Measurements from ENCODE around the gene SFXN2.

SFXN2 gene

DNA sequence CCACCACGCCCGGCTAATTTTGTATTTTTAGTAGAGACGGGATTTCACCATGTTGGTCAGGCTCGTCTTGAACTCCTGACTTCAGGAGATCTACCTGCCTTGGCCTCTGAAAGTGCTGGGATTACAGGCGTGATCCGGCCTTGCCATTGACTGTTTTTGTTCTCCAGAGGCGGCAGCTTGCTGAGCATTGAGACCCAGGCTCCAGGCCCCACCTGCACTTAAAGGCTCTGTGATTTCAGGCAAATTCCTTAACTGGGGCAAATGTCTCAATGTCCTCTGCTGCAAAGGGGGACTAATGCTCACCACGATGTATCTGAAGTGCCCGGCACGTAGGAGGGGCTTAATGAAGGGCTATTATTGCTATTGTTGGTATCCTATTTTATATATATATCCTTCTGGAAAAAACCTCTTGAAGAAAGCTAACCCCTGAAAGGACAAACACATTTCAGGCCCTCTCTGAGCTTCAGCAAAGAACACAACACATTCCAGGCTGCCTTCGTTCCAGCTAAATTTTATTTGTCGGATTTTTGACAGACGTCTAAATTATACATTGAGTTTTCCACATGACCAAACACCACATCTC is 41.1 kb upstream of the SFXN2 start:
- TF ChIP-seq, protein P1, sequence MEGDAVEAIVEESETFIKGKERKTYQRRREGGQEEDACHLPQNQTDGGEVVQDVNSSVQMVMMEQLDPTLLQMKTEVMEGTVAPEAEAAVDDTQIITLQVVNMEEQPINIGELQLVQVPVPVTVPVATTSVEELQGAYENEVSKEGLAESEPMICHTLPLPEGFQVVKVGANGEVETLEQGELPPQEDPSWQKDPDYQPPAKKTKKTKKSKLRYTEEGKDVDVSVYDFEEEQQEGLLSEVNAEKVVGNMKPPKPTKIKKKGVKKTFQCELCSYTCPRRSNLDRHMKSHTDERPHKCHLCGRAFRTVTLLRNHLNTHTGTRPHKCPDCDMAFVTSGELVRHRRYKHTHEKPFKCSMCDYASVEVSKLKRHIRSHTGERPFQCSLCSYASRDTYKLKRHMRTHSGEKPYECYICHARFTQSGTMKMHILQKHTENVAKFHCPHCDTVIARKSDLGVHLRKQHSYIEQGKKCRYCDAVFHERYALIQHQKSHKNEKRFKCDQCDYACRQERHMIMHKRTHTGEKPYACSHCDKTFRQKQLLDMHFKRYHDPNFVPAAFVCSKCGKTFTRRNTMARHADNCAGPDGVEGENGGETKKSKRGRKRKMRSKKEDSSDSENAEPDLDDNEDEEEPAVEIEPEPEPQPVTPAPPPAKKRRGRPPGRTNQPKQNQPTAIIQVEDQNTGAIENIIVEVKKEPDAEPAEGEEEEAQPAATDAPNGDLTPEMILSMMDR (IDR thresholded peaks at IDR 0.05), result no peak

GRCh38 chr10:102673819-102674511 is 40.5 kb upstream of the SFXN2 start:
- TF ChIP-seq, protein P1 (IDR thresholded peaks at IDR 0.05), result no peak

GRCh38 chr10:102674566-102674965 is 39.9 kb upstream of the SFXN2 start:
- TF ChIP-seq, protein P1 (IDR thresholded peaks at IDR 0.05), result no peak

GRCh38 chr10:102675011-102675665 is 39.3 kb upstream of the SFXN2 start:
- TF ChIP-seq, protein P1 (IDR thresholded peaks at IDR 0.05), result no peak

DNA sequence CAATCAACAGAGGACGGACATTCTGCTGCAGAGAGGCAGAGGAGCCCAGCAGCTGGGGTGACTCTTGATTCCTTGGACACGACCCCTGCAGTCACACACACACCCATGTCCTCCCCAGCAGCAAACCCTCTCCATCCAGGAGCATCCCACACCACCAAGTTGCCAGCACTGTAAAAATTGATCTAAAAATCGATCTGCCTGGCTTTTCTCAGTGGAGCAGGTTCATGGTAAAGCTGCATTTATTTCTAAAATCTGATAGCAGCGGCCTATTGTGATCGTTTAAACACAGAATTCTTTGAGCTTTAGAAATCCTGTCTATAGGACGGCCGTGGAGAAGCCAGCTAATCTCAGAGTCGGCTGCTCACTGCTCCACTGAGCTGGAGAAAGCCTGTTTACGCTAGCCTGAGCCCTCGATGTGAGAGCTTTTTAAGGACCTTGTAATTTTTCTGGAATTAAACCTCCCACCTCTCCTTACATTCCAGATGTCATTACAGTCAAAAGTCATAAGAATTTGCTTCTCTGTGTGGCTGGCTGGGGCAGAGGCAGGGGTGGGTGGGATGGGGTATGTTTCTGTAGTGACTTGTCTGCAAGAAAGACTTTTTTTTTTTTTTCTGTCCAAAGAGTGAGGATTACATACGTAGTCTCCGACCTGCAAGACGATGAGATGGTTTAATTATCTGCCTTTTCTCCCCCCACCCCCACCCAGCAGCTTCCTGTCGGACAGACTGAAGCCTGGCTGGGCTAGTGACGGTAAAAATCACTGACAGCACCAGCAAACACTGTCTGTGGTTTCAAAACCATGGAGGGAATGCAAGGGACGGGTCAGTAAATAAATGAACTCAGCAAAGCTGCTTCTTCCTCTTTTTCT is 38.5 kb upstream of the SFXN2 start:
- TF ChIP-seq, protein P1 (IDR thresholded peaks at IDR 0.05), result no peak

DNA sequence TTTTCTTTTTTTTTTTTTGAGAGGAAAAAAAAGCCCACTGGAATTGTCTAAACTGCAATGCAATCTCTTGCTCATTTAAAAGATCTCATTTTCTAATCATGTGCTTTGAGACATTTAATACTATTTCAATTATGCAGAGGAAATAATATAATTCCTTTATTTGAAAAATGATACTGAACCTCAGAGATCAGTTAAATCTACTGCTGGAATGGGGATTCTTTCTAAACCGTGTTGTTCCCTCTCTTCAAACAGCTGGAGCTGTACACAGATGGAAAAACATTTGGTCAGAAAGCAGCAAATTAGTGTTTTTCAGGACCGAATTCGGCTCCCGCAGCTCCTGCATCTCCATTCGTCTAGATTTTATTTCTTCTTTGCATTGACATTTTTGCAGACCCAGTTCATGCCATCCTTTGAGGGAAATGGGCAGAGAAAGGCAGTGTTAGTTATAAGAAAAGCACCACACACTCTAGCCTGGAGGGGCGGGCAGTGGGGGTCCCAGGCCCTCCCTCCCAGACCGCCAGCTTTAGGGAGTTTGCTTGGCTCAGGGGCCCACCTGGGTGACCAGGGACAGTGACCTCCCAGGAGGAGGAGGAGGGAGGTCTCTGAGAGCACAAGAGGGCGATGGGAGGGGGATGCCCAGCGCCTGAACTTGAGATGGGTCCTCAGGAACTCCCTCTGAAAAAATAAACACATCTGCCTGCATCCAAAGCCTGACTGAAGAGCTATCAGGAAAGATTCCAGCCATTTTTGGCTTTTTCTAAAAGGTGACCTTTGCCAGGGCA is 37.7 kb upstream of the SFXN2 start:
- TF ChIP-seq, protein P1 (IDR thresholded peaks at IDR 0.05), result no peak

Measured in LNCAP (cell line).